T-helper 9 cell (primary cell): ENCODE measurements around the gene SLC9A3.

Experiments
- DNase-seq: peaks from one replicate; pipeline ENCODE4 v3.0.0-alpha.2; 2020

SLC9A3 gene

GRCh38 chr5:538271-538771 is 14.1 kb upstream of the SLC9A3 start:
- no peak for DNase-seq

GRCh38 chr5:537621-538071 is 13.4 kb upstream of the SLC9A3 start:
- no peak for DNase-seq

GRCh38 chr5:537098-537497 is 12.8 kb upstream of the SLC9A3 start:
- no peak for DNase-seq

GRCh38 chr5:535846-536698 is 11.8 kb upstream of the SLC9A3 start:
- DNase-seq: no peak

GRCh38 chr5:534743-535671 is 10.8 kb upstream of the SLC9A3 start:
- no peak for DNase-seq

- no peak for DNase-seq
These were observed 9.9 kb upstream of the SLC9A3 start for GRCh38 chr5:533955-534742.

- no peak for DNase-seq
These were observed 9.2 kb upstream of the SLC9A3 start for GRCh38 chr5:533243-533954.

- DNase-seq: no peak
These were observed 8.4 kb upstream of the SLC9A3 start for GRCh38 chr5:532521-533242.

- no peak for DNase-seq
These were observed 7.6 kb upstream of the SLC9A3 start for GRCh38 chr5:531749-532315.

- DNase-seq: no peak
These were observed 7.0 kb upstream of the SLC9A3 start for GRCh38 chr5:531101-531748.

- DNase-seq: no peak
These were observed 6.0 kb upstream of the SLC9A3 start for GRCh38 chr5:530001-530955.

GRCh38 chr5:528629-529511 is 4.6 kb upstream of the SLC9A3 start:
- DNase-seq: no peak

- DNase-seq: no peak
These were observed 3.7 kb upstream of the SLC9A3 start for GRCh38 chr5:527646-528628.

- no peak for DNase-seq
These were observed 2.3 kb upstream of the SLC9A3 start for GRCh38 chr5:526456-527088.

GRCh38 chr5:525916-526315 is 1.7 kb upstream of the SLC9A3 start:
- DNase-seq: no peak
